CD4-positive, CD25-positive, alpha-beta regulatory T cell (primary cell): ENCODE measurements around the gene CHGA. TPM values are rescaled to one million over a fixed set of nuclear protein-coding genes. Genes with fewer than 3 reads are reported as not detected.

ENCODE experiments used
- ATAC-seq, 2 donors: fragments of 150-1000 bp; cut with Tn5 transposase; one replicate each; pipeline ENCODE4 v1.10.0; 2021; ENCODE audit warnings: low read depth in 2 of 2, moderate number of reproducible peaks in 2 of 2, moderate library complexity in 1 of 2
- DNase-seq, 3 donors: peaks; one replicate each; pipeline versions ENCODE4 v3.0.0 to v3.0.0-alpha.2; 2012 to 2022; ENCODE audit warnings: mixed read lengths in 1 of 3
- H3K27ac ChIP-seq: one replicate; pipeline ENCODE4 v1.7.0; 2013; ENCODE audit warnings: mild to moderate bottlenecking, low read length; ENCODE audit not compliant: insufficient read depth, poor library complexity, severe bottlenecking
- H3K27me3 ChIP-seq: one replicate; pipeline ENCODE4 v1.7.0; 2013; ENCODE audit warnings: low read length; ENCODE audit not compliant: control insufficient read depth, insufficient read depth
- H3K36me3 ChIP-seq: one replicate; pipeline ENCODE4 v1.7.0; 2013; ENCODE audit warnings: mild to moderate bottlenecking, low read length, moderate library complexity; ENCODE audit not compliant: control insufficient read depth, insufficient read depth
- H3K4me1 ChIP-seq: 2 replicates; pipeline ENCODE4 v1.7.0; 2013; ENCODE audit warnings: mild to moderate bottlenecking, low read length; ENCODE audit not compliant: insufficient read depth, control insufficient read depth, poor library complexity, severe bottlenecking
- H3K4me3 ChIP-seq: one replicate; pipeline ENCODE4 v1.7.0; 2013; ENCODE audit warnings: low read depth, mild to moderate bottlenecking, low read length, moderate library complexity
- H3K9me3 ChIP-seq, 2 experiments: 1 replicate in 1 of 2; 2 replicates in 1 of 2; pipeline ENCODE4 v1.7.0; 2013; ENCODE audit warnings: low read length in 2 of 2, mild to moderate bottlenecking in 1 of 2, moderate library complexity in 1 of 2; ENCODE audit not compliant: control insufficient read depth in 2 of 2
- H3K27ac Mint-ChIP-seq, 3 donors: one replicate each; pipeline ENCODE4 v1.8.0; 2020 to 2022; ENCODE audit warnings: mild to moderate bottlenecking in 3 of 3, mixed read lengths in 3 of 3, moderate library complexity in 2 of 3
- H3K27me3 Mint-ChIP-seq: one replicate; pipeline ENCODE4 v1.8.0; 2022; ENCODE audit warnings: mild to moderate bottlenecking, mixed read lengths
- H3K36me3 Mint-ChIP-seq: one replicate; pipeline ENCODE4 v1.8.0; 2020; ENCODE audit warnings: mixed read lengths
- H3K4me1 Mint-ChIP-seq, 4 donors: one replicate each; pipeline ENCODE4 v1.8.0; 2020 to 2022; ENCODE audit warnings: mixed read lengths in 4 of 4, mild to moderate bottlenecking in 1 of 4
- H3K4me3 Mint-ChIP-seq, 4 donors: one replicate each; pipeline ENCODE4 v1.8.0; 2020 to 2022; ENCODE audit warnings: mild to moderate bottlenecking in 4 of 4, mixed read lengths in 4 of 4, moderate library complexity in 3 of 4
- H3K9me3 Mint-ChIP-seq, 7 donors: one replicate each; pipeline ENCODE4 v1.8.0; 2020 to 2022; ENCODE audit warnings: mixed read lengths in 7 of 7, mild to moderate bottlenecking in 3 of 7, moderate library complexity in 2 of 7
- polyA plus RNA-seq, 4 donors: library from polyadenylated mRNA; unstranded; fragments of 300-500 nt; fragmentation: Illumina TruSeq; gene quantifications; one replicate each; pipeline ENCODE4 v1.2.3, GENCODE V29; 2021
- total RNA-seq: library from RNA; stranded (reverse); gene quantifications from one replicate; pipeline ENCODE4 v1.2.3, GENCODE V29; 2022

The CHGA gene
- total and polyA plus RNA-seq, 5 donors from 2014 or later = 0.21 to 0.72 (median 0.33) TPM; not detected in 1

DNA sequence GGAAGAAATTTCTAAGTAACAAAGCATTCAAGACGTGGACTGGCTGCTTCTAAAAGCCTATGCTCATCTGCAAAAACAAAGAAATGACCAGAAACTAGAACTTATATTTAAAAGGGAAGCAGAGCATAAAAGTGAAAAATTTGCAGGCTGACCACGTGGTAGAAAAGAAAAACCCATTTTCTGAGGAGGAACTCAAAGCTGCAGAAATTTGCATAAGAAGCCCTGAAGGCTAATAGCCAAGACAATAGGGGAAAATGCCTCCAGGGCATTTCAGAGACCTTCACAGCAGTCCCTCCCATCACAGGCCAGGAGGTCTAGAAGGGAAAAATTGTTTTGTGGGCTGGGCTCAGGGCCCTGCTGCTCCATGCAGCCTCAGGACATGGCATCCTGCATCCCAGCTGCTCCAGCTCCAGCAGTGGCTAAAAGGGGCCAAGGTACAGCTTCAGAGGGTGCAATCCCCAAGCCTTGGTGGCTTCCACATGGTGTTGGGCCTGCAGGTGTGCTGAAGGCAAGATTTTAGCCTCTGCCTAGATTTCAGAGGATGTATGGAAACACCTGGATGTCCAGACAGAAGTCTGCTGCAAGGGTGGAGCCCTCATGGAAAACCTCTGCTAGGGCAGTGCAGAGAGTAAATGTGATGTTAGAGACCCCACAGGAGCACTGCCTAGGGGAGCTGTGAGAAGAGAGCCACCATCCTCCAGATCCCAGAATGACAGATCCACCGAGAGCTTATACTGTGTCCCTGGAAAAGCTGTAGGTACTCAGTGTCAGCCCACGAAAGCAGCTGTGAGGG lies 55.5 kb downstream of the CHGA start:
- Histone ChIP-seq H3K4me3 (no peak overlapping the region), H3K4me1 (no peaks in the 10 kb centered on the region), H3K9me3 (peaks cover 26 to 52% of the 10 kb centered on the region in 2 experiments), H3K27ac (no peak overlapping the region), H3K27me3 (no peaks in the 10 kb centered on the region), H3K36me3 (peaks cover 32% of the 10 kb centered on the region)
- ATAC-seq (no peak), DNase-seq (no peak)
- H3K27ac Mint-ChIP-seq = peak overlapping the region in 1 of 3 donors; percentile 14
- peaks cover 0 to 8% (median 4%) of the 10 kb centered on the region in 4 donors for H3K4me1 Mint-ChIP-seq
- H3K36me3 Mint-ChIP-seq = peaks cover 57% of the 10 kb centered on the region
- peaks cover 6 to 39% (median 16%) of the 10 kb centered on the region in 7 donors for H3K9me3 Mint-ChIP-seq
- H3K4me3 Mint-ChIP-seq = no peak overlapping the region
- no peaks in the 10 kb centered on the region for H3K27me3 Mint-ChIP-seq

DNA sequence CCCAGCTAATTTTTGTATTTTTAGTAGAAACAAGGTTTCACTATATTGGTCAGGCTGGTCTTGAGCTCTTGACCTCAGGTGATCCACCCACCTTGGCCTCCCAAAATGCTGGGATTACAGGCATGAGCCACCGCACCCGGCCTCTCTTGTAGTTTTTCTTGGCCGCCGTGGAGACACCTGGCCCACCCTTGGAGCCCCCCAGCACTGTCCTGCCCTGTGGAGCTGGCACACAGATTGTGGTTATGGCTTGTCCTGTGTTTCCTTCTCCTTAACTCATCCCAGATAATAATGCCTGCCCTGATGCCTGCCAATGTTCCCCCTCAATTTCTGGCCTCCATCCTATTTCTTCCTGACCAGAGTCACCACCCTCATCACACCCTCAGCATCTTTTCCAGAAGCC lies 57.9 kb downstream of the CHGA start:
- H3K4me3 ChIP-seq = no peak overlapping the region
- Mint-ChIP-seq H3K36me3 (peaks cover 72% of the 10 kb centered on the region), H3K4me1 (peaks cover 0 to 11% (median 4%) of the 10 kb centered on the region in 4 donors), H3K27ac (no peak overlapping the region), H3K4me3 (no peak overlapping the region), H3K9me3 (peaks cover 6 to 39% (median 15%) of the 10 kb centered on the region in 7 donors), H3K27me3 (no peaks in the 10 kb centered on the region)
- DNase-seq (no peak), ATAC-seq (no peak)
- no peaks in the 10 kb centered on the region for H3K27me3 ChIP-seq
- no peaks in the 10 kb centered on the region for H3K4me1 ChIP-seq
- peaks cover 26 to 47% of the 10 kb centered on the region in 2 experiments for H3K9me3 ChIP-seq
- H3K27ac ChIP-seq = no peak overlapping the region
- H3K36me3 ChIP-seq = peaks cover 27% of the 10 kb centered on the region

DNA sequence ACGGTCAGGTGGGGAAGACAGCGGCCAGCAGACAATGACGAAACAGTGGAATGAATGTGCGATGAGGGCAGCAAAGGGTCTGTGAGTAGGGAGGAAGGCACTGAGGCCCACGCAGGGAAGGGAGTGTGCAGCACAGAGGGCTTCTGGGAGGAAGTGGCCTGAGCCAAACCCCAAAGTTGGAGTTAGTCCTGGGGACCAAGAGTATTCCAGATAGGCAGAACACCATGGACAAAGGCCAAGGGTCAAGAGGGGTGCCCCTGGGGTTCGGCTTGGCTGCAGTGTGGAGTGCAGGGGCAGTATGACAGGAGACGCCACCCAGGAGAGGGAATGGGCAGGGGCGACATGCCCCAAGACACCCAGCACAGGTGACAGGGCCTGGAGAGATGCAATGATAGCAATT lies 58.8 kb downstream of the CHGA start:
- Mint-ChIP-seq H3K27ac (no peak overlapping the region), H3K4me3 (no peak overlapping the region), H3K36me3 (peaks cover 67% of the 10 kb centered on the region), H3K4me1 (peaks cover 0 to 14% (median 3%) of the 10 kb centered on the region in 4 donors), H3K27me3 (no peaks in the 10 kb centered on the region), H3K9me3 (peaks cover 6 to 37% (median 14%) of the 10 kb centered on the region in 7 donors)
- no peak overlapping the region for H3K4me3 ChIP-seq
- no peak overlapping the region for H3K27ac ChIP-seq
- H3K4me1 ChIP-seq = no peaks in the 10 kb centered on the region
- peaks cover 25% of the 10 kb centered on the region for H3K36me3 ChIP-seq
- peaks cover 21 to 38% of the 10 kb centered on the region in 2 experiments for H3K9me3 ChIP-seq
- no peaks in the 10 kb centered on the region for H3K27me3 ChIP-seq
- ATAC-seq (no peak), DNase-seq (no peak)

DNA sequence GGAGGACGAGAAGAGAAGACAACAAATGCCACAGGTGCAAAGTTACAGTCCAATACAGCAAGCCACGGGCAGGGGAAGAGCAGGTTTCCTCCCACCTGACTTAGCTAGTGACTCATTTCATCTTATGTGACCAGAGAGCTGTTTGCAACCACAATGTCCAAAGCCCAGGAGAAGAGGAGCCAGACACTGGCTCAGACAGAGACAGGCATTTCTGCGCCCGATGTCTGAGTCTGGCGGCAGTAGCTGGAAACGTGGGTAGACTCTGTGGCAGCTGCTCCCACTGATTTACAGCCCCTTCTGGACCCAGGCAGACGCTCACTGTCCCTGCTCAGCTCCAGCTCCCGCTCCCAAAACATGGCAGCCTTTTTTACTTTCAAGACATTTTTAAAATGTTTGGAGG lies 60.0 kb downstream of the CHGA start:
- DNase-seq = no peak
- Mint-ChIP-seq H3K4me3 (no peak overlapping the region), H3K4me1 (peaks cover 0 to 11% (median 1%) of the 10 kb centered on the region in 4 donors), H3K27ac (no peak overlapping the region), H3K36me3 (peaks cover 55% of the 10 kb centered on the region), H3K27me3 (no peaks in the 10 kb centered on the region), H3K9me3 (peaks cover 2 to 27% (median 6%) of the 10 kb centered on the region in 7 donors)
- Histone ChIP-seq H3K27ac (no peak overlapping the region), H3K4me3 (no peak overlapping the region), H3K27me3 (no peaks in the 10 kb centered on the region), H3K36me3 (peaks cover 13% of the 10 kb centered on the region), H3K9me3 (peaks cover 16 to 27% of the 10 kb centered on the region in 2 experiments), H3K4me1 (no peaks in the 10 kb centered on the region)
- no peak for ATAC-seq

DNA sequence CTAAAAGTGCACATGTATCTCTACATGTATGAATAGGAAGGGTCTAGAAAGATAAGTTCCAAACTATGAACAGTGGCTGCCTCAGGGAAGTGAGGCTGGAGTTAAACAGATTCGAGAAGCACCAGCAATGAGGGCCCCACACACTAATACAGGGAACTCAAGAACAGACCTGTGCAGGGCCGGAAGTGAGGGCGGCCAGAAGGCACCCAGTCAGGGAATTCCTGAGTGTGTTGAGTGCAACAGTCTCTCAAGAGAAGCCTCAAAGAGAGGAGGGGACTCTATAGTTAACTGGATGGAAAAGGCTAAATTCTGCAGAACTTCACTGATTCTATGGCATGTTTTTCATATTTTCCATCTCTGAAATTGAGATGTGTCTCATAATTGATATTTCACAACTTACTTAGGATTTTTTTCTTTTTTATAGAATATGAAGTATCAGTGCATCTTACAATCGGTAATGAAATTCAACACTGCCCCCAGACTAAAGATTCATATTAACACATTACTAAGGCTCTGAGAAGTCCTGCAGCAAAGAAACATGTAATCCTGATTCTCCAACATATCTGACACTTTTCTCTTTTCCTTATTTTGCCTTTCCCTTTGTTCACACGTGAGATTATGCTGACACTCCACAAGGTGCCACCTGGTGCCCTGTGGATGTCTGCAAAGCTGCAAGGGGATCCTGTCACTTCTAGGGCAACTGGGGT lies 61.3 kb downstream of the CHGA start:
- Mint-ChIP-seq H3K27me3 (no peaks in the 10 kb centered on the region), H3K36me3 (peaks cover 48% of the 10 kb centered on the region)
- no peak for DNase-seq

More for the DNA sequence above, 61.3 kb downstream of the CHGA start:
- H3K9me3 ChIP-seq = peaks cover 7 to 14% of the 10 kb centered on the region in 2 experiments
- no peak overlapping the region for H3K27ac ChIP-seq
- H3K27me3 ChIP-seq = no peaks in the 10 kb centered on the region
- H3K4me3 Mint-ChIP-seq = no peak overlapping the region
- peak overlapping the region in 2 of 3 donors; percentile 2 to 3 for H3K27ac Mint-ChIP-seq
- H3K4me3 ChIP-seq = no peak overlapping the region
- H3K4me1 ChIP-seq = no peaks in the 10 kb centered on the region
- no peak for ATAC-seq
- H3K36me3 ChIP-seq = peaks cover 3% of the 10 kb centered on the region
- H3K4me1 Mint-ChIP-seq = peaks cover 0 to 10% (median 2%) of the 10 kb centered on the region in 4 donors
- H3K9me3 Mint-ChIP-seq = peaks cover 0 to 17% (median 4%) of the 10 kb centered on the region in 7 donors

Other genes starting within 250 kb of the CHGA start
- 10.9 TPM for gene LGMN, start 174.5 kb upstream of the CHGA start, total RNA-seq
- gene LGMN, start 174.5 kb upstream of the CHGA start, polyA plus RNA-seq = 10 to 100 TPM; 15.4 to 34.4 (median 19.7) TPM
- 14.8 TPM for gene GOLGA5, start 128.8 kb upstream of the CHGA start, total RNA-seq
- 10 to 100 TPM; 18.5 to 23.7 (median 21.4) TPM for gene GOLGA5, start 128.8 kb upstream of the CHGA start, polyA plus RNA-seq
- 54.1 TPM for gene ITPK1, start 192.8 kb downstream of the CHGA start, total RNA-seq
- 10 to 100 TPM; 19.5 to 24.5 (median 21.3) TPM for gene ITPK1, start 192.8 kb downstream of the CHGA start, polyA plus RNA-seq